Measurements from ENCODE around the gene ANAPC5. TPM values are rescaled to one million over a fixed set of nuclear protein-coding genes. Genes with fewer than 3 reads are reported as not detected.

The ANAPC5 gene
- total RNA-seq, 1 experiment from 2014 or later, result 101 TPM

DNA sequence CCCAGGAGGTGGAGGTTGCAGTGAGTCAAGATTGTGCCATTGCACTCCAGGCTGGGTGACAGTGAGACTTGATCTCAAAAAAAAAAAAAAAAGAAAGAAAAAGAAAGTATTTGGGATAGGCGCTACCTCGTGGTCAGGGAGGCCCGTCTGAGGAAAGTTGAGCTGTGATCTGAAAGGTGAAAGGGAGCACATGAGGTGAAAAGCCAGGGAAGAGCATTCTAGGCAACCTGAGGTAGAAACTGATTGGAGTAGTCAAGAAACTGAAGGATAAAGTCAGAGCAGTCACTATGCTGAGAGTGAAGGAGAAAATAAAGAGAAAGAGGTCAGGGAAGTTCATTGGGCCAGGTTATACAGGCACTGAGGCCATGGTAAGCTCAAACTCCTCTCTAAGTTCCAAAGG is 7.7 kb downstream of the ANAPC5 start:
- H3K23ac ChIP-seq (ENCODE audit: insufficient read length, low read depth, low read length), result no peak overlapping the region
- no peak overlapping the region for H2BK20ac ChIP-seq (ENCODE audit: low read depth, low read length, poor library complexity, severe bottlenecking)
- H2BK12ac ChIP-seq (ENCODE audit: insufficient read length, low read depth, low read length), result no peak overlapping the region
- no peak overlapping the region for H4K5ac ChIP-seq (ENCODE audit: insufficient read length, low read depth, low read length)
- no peak for DNase-seq
- H3K18ac ChIP-seq (ENCODE audit: insufficient read length, low read depth, low read length), result no peak overlapping the region
- no peak overlapping the region for H2AFZ ChIP-seq (ENCODE audit: low read length)
- TF ChIP-seq, protein P1, sequence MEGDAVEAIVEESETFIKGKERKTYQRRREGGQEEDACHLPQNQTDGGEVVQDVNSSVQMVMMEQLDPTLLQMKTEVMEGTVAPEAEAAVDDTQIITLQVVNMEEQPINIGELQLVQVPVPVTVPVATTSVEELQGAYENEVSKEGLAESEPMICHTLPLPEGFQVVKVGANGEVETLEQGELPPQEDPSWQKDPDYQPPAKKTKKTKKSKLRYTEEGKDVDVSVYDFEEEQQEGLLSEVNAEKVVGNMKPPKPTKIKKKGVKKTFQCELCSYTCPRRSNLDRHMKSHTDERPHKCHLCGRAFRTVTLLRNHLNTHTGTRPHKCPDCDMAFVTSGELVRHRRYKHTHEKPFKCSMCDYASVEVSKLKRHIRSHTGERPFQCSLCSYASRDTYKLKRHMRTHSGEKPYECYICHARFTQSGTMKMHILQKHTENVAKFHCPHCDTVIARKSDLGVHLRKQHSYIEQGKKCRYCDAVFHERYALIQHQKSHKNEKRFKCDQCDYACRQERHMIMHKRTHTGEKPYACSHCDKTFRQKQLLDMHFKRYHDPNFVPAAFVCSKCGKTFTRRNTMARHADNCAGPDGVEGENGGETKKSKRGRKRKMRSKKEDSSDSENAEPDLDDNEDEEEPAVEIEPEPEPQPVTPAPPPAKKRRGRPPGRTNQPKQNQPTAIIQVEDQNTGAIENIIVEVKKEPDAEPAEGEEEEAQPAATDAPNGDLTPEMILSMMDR (conservative IDR thresholded peaks at IDR 0.05), result no peak
- no peaks in the 10 kb centered on the region for H3K23me2 ChIP-seq (ENCODE audit: insufficient read length, low read depth, low read length, poor library complexity, severe bottlenecking)
- WGBS (ENCODE audit: extremely low coverage, insufficient read length, low lambda C conversion rate), result no CpG with 5 or more reads among the region's 3 CpGs
- H4K91ac ChIP-seq (ENCODE audit: insufficient read length, low read depth, low read length), result no peak overlapping the region
- no peaks in the 10 kb centered on the region for H3K27me3 ChIP-seq (ENCODE audit: insufficient read depth, low read length)
- Mint-ChIP-seq H3K4me3 (no peak overlapping the region), H3K36me3 (ENCODE audit: insufficient read depth in 1 of 3, low read depth in 3 of 3) (peaks cover 34 to 69% (median 57%) of the 10 kb centered on the region in 3 experiments; a peak in 6 of 7 replicates), H3K9me3 (no peaks in the 10 kb centered on the region), H3K27me3 (ENCODE audit: low read depth) (no peaks in the 10 kb centered on the region), H3K4me1 (no peaks in the 10 kb centered on the region), H3K27ac (no peak overlapping the region; a peak in 1 of 7 replicates)
- no peak overlapping the region for H2BK120ac ChIP-seq (ENCODE audit: low read depth, low read length, poor library complexity, severe bottlenecking)
- H3K9me3 ChIP-seq (ENCODE audit: control insufficient read depth, low read depth, low read length), result no peaks in the 10 kb centered on the region
- no peak overlapping the region for H3K14ac ChIP-seq (ENCODE audit: insufficient read depth, low read length)
- H3K79me2 ChIP-seq (ENCODE audit: insufficient read depth, low read length), result no peaks in the 10 kb centered on the region; the same call in 1 of the 2 replicates
- H2AK5ac ChIP-seq (ENCODE audit: insufficient read length, low read length), result no peak overlapping the region
- H4K8ac ChIP-seq (replicated peaks; ENCODE audit: insufficient read length, low read depth, low read length), result no peak overlapping the region
- H3K27ac ChIP-seq (ENCODE audit: insufficient read length, low read depth, low read length), result no peak overlapping the region
- H4K20me1 ChIP-seq (ENCODE audit: control insufficient read depth, insufficient read depth, insufficient read length), result no peaks in the 10 kb centered on the region
- H3K9ac ChIP-seq (ENCODE audit: extremely low read depth, insufficient read length, low read length), result no peak overlapping the region
- H2BK15ac ChIP-seq (ENCODE audit: low read depth, low read length), result no peak overlapping the region
- no peak overlapping the region for H3T11ph ChIP-seq (ENCODE audit: low read length)
- no peak overlapping the region for H3K4ac ChIP-seq (ENCODE audit: low read depth, low read length)
- no peak overlapping the region for H3K56ac ChIP-seq (ENCODE audit: insufficient read length, low read depth, low read length)
- H3K79me1 ChIP-seq (ENCODE audit: insufficient read depth, low read depth, low read length, poor library complexity, severe bottlenecking), result peaks cover 2% of the 10 kb centered on the region
- H3K4me2 ChIP-seq (ENCODE audit: insufficient read depth, insufficient read length, low read length), result no peak overlapping the region
- H2BK5ac ChIP-seq (ENCODE audit: insufficient read length, low read length), result no peak overlapping the region
- H3K4me1 ChIP-seq (ENCODE audit: insufficient read depth, low read length), result no peaks in the 10 kb centered on the region
